Measurements from ENCODE around the gene C1orf53. TPM values are rescaled to one million over a fixed set of nuclear protein-coding genes. Genes with fewer than 3 reads are reported as not detected.
A peak's percentile ranks its signal among the peaks of the same experiment; 100 is the strongest.

Gene C1orf53
- total and polyA plus RNA-seq, 2 of the 13 experiments (the other 11 are each of a cell fraction or from before 2014, with no cell fraction given): 5.8 to 10.1 TPM

GRCh38 chr1:197884173-197884572, 18.3 kb upstream of the C1orf53 start (continued):
- TF ChIP-seq ZNF703 (CRISPR knock-in tag; IDR thresholded peaks at IDR 0.05; ENCODE audit: borderline replicate concordance): no peak
- TF ChIP-seq MZF1 (CRISPR knock-in tag; IDR thresholded peaks at IDR 0.05; ENCODE audit: borderline replicate concordance): no peak
- TF ChIP-seq DR1 (CRISPR knock-in tag; IDR thresholded peaks at IDR 0.05): no peak
- peak; percentile 78 for TF ChIP-seq HNF4A (CRISPR knock-in tag; IDR thresholded peaks at IDR 0.05)
- no peak for TF ChIP-seq ZC3H4 (CRISPR knock-in tag; IDR thresholded peaks at IDR 0.05; ENCODE audit: borderline replicate concordance)
- TF ChIP-seq MTA1 (CRISPR knock-in tag; IDR thresholded peaks at IDR 0.05; ENCODE audit: borderline replicate concordance): peak; percentile 61; the same call in 1 of the 2 replicates
- no peak for TF ChIP-seq ZNF337 (CRISPR knock-in tag; IDR thresholded peaks at IDR 0.05; ENCODE audit: borderline replicate concordance, low read depth)
- TF ChIP-seq MATR3 (CRISPR knock-in tag; IDR thresholded peaks at IDR 0.05): no peak
- TF ChIP-seq JUNB (CRISPR knock-in tag; IDR thresholded peaks at IDR 0.05; ENCODE audit: borderline replicate concordance): no peak
- no peak for TF ChIP-seq ARHGAP35 (CRISPR knock-in tag; IDR thresholded peaks at IDR 0.05; ENCODE audit: borderline replicate concordance)
- no peak for TF ChIP-seq SIN3A (IDR thresholded peaks at IDR 0.05; ENCODE audit: borderline replicate concordance, low read depth, low read length)
- no peak for TF ChIP-seq ZSCAN30 (CRISPR knock-in tag; IDR thresholded peaks at IDR 0.05)
- TF ChIP-seq RELA (CRISPR knock-in tag; IDR thresholded peaks at IDR 0.05): no peak
- no peak for TF ChIP-seq ZNF577 (CRISPR knock-in tag; IDR thresholded peaks at IDR 0.05; ENCODE audit: borderline replicate concordance, low read depth)
- TF ChIP-seq ZNF615 (CRISPR knock-in tag; IDR thresholded peaks at IDR 0.05; ENCODE audit: borderline replicate concordance): no peak
- peak; percentile 67; the same call in 1 of the 2 replicates for TF ChIP-seq ZGPAT (CRISPR knock-in tag; IDR thresholded peaks at IDR 0.05)
- no peak for TF ChIP-seq CSRNP2 (CRISPR knock-in tag; conservative IDR thresholded peaks at IDR 0.05; ENCODE audit: low read depth)
- TF ChIP-seq KDM6A (CRISPR knock-in tag; IDR thresholded peaks at IDR 0.05; ENCODE audit: low read depth): peak; percentile 79
- no peak for TF ChIP-seq DNMT1 (CRISPR knock-in tag; IDR thresholded peaks at IDR 0.05)
- TF ChIP-seq SNAPC4 (CRISPR knock-in tag; IDR thresholded peaks at IDR 0.05): no peak
- no peak for TF ChIP-seq ZNF567 (CRISPR knock-in tag; IDR thresholded peaks at IDR 0.05; ENCODE audit: borderline replicate concordance)
- no peak for TF ChIP-seq ZIK1 (CRISPR knock-in tag; IDR thresholded peaks at IDR 0.05; ENCODE audit: borderline replicate concordance, low read depth)

Measured in HepG2 (cell line).